H54 (cell line): ENCODE results near the gene DCTN3.

Experiments used
- DNase-seq: peaks from one replicate; pipeline ENCODE4 v3.0.0; 2011; ENCODE audit warnings: low spot score, mixed read lengths; ENCODE audit not compliant: insufficient read length
- FAIRE-seq: peaks from 3 replicates; lab custom pipeline; 2011; peaks lifted over from hg19 to GRCh38; lab: Jason Lieb, UNC
- POLR2A ChIP-seq: IDR thresholded peaks from 2 replicates; pipeline ENCODE4 v1.6.1; 2011; ENCODE audit warnings: low read depth, mild to moderate bottlenecking, low read length

Gene DCTN3

DNA sequence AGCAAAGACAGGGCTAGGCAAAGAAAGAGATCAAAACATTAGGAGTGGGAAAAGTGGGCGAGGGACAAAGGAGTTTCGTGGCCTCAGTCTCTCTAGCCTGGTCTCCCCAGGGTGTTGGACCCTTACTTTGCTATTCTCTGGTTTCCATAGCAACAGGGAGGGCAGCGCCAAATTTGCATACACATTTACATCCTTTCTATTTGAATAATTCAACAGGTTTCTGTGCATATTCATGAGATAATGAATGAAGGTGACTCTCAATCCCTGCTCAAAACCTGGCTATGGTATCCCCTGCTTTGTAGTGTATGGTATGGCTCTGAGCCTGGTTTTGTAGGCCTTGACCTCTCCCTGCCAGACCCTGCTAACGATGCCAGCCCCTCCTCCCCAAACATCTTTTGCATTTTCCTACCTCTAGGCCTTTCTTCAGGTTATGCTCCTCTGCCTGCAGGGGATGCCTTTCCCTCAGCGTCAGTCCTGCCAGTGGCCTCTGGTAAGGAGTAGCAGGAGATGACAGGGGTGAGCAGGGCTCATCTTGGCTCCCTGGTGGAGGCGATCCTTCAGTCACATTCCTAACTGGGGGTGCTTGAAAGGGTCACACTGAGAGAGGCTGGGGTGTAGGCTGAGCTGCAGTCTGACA, 18.2 kb downstream of the DCTN3 start:
- no peak for TF ChIP-seq POLR2A
- DNase-seq (no peak), FAIRE-seq (no peak)

GRCh38 chr9:34600908-34601307, 19.4 kb downstream of the DCTN3 start:
- TF ChIP-seq POLR2A = no peak
- FAIRE-seq = no peak
- DNase-seq = no peak

DNA sequence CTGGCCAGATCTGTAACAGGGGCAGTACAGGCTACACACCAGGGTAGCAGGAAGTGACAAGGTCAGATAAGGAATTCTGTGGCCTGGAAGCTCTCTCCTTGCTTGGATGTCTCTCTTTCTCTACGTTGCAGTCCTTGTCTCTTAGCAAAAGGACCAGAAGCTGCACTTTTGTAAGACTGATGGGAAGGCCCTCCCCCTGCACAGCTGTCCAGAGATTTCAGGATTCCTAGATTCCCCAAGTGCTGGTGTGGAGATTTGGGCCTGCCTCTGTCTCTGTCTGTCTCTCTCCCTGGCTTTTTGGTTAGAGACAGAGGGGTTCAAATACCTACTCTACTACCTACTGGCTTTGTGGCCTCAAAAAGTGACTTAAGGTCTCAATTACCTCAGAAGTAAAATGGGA, 20.7 kb downstream of the DCTN3 start:
- DNase-seq (no peak), FAIRE-seq (no peak)
- TF ChIP-seq POLR2A = no peak

- FAIRE-seq = no peak
Measured at GRCh38 chr9:34594177-34594576, 26.1 kb downstream of the DCTN3 start.

DNA sequence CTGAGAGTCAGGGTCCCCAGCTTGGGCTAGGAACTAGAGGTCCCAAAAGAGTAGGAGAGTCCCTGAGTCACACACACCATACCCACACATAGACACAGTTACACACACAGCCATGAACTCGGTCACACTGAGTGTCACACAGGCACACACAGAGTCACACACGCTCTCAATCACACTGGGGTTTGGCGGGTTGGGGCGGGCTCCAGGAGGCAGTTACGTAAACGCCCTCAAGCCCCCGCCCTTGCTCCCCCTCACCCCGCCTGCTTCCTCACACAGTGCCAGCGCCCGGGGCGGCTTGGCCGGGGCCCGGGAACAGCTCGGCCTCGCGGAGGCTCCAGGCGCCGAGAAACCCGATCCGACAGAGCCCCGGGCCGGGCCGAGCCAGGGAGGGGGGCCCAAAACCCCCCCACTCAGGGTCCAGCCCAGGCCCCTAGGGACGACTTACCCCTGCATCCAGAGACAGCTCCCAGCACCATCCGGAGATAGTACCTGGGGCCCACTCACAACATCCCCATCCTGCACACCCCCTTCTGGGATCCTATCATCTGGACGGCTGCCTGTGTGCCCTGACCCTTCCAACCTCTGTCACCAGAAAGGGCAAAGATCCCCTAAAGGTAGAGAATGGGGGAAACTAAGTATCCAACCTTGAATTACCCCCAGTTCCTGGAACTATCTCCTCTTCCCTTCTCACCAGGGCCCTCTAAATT, 27.2 kb downstream of the DCTN3 start:
- DNase-seq = no peak
- no peak for FAIRE-seq
- TF ChIP-seq POLR2A = no peak

More at GRCh38 chr9:34594177-34594576, 26.1 kb downstream of the DCTN3 start:
- DNase-seq = no peak
- TF ChIP-seq POLR2A = no peak

- TF ChIP-seq POLR2A = no peak
- FAIRE-seq (no peak), DNase-seq (no peak)
Measured at GRCh38 chr9:34591917-34592866, 28.1 kb downstream of the DCTN3 start.

DNA sequence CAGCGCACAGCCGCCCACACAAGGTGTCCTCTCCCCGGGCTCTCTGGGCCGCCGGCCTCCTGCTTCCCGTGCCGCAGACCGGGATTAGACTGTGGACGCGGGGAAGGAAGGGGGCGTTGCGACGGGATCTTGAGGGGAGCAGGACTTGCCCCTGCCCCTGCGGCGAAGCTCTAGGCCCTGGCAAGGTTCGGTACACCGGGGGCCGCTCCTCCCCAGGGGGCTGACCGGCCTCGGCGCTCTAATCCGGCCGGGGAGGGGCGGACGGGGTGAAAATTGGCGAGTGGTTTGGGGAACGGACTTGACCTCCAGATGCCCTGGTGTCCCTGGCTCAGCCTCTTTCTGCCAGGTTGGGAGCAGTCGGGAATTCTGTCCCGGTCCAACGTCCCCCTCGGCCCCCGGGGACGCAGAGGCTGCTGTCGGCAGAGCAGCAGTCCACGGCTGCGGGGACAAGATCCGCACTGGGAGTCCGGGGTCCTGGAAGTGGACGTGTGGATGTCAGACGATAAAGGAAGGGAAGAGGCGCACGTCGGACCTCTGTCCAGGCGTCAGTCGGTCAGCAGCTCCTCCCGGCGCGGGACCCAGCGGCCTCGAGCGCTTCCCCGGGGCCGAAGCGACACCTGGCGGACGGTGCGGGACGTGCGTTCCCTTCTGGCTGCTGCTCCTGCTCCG, 28.9 kb downstream of the DCTN3 start:
- no peak for TF ChIP-seq POLR2A
- FAIRE-seq = no peak

GRCh38 chr9:34590381-34591247, 29.7 kb downstream of the DCTN3 start:
- DNase-seq (no peak), FAIRE-seq (no peak)
- TF ChIP-seq POLR2A = no peak

More for the DNA sequence above, 28.9 kb downstream of the DCTN3 start:
- DNase-seq = peak; percentile 87

DNA sequence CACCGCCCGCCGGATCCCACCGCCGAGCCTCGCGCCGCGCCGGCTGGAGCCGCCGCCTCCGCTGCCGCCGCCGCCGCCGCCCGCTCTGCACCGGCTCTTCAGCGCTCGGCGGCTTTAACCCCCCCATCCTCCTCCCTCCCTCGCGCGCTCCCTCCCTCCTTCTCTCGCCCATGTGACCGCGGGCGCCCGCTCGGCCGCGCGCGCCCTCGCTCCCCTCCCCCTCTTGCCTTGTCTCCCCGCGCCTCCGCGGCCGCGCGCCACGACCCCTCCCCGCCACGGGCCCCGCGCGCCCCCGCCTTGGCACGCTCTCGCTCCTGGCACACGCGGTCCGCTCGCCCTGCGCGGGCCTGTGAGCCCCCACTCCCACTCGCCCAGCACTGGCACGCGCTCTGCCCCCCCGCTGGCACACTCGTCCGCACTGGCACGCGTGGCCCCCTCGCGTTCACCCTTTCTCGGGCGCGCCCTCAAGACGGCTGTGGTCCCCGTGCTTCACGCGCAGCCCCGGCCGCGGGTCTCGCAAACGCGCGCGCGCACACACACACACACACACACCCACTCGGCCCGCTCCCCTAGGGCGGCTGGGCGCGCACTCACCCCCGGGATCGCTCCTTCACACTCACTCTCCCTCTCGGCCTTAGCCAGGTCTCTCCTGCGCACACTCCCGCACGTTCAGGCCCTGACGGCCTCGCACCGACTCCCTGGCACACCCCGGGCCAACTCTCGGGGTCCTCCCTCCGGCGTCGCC, 30.5 kb downstream of the DCTN3 start, which contains the start of gene CNTFR:
Gene CNTFR (minus strand): TSS at position 89 of the 745 bp plus-strand sequence. CDS start 20,743 bp downstream, outside the sequence.
- no peak for TF ChIP-seq POLR2A
- no peak for DNase-seq
- no peak for FAIRE-seq

DNA sequence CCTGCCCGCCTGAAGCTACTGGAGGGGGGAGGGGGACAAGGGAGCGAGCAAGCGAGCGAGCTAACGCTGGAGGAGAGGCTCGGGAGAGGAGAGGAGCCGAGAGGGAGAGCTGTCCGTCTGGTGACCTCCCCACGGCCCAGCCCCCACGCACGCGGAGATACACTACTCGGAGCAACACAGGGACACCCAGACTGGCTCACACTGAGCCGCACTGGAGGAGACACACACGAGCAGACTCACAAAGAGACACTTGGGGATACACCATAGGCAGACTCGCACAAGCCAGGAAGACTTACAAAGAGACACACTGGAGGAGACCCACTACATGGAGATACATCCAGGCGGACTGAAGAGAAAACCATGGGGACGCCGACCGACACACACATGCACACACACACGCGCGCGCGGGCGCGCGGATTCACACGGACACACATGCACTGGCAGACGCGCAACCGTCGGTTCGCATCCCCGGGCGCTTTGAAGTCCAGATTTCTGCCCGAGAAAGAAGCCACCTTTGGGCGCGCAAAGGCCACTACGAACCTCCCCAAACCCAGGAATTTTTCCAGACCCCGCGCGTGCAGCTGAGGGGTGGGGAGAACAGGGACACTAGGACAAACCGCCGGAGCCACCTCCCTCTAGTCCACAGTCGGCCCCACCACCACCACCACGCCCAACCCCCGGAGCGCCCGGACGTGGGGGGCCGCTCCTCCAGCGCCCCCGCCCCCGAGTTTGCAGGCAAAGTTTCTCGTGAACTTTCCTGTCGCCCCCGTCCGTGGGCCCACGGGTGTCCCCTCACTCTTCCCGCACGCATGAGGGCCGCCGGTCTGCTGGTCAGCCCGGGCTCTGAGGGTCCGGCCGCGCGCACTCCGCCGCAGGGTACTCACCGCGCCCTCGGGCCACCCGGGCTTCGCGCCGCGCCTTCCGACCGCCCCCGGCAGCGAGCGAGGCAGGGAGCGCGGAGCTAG, 31.3 kb downstream of the DCTN3 start:
- TF ChIP-seq POLR2A = no peak
- DNase-seq = no peak
- no peak for FAIRE-seq

DNA sequence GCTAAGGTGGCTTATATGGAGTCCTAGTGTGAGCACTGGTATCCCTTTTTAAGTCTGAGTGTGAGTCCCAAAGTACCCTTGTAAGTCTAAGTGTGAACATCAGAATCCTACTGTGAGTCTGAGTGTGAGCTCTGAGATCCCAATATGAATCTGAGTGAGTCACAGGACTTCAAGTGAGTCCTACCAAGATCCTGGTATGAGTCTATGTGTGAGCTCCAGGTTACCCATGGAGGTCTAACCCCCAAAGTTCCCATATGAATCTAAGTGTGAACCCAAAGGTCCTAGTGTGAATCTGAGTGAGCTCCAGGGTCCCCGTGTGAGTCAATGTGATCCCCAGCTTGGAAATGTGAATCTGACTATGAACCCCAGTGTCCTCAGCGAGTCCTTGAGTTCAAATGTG, 33.0 kb downstream of the DCTN3 start:
- DNase-seq = no peak
- FAIRE-seq = no peak
- no peak for TF ChIP-seq POLR2A
